HepG2 (cell line): ENCODE results near the gene PDP2.

Experiments
- CEBPB ChIP-seq: IDR thresholded peaks from 2 replicates; pipeline ENCODE4 v1.6.1; 2011; ENCODE audit warnings: low read depth, low read length, improper control_type of control experiment, borderline replicate concordance
- GABPA ChIP-seq, 2 experiments: IDR thresholded peaks; 2 replicates each; pipeline ENCODE4 v1.6.1; 2011 to 2016; ENCODE audit warnings: low read depth in 2 of 2, low read length in 1 of 2, missing biosample characterization in 1 of 2, missing genetic modification characterization in 1 of 2
- JUN ChIP-seq: sonication (generic); formaldehyde crosslinking; IDR thresholded peaks from 2 replicates; pipeline ENCODE4 v1.4.0; 2020; ENCODE audit warnings: mild to moderate bottlenecking, missing genetic modification reagents
- TCF7L2 ChIP-seq: IDR thresholded peaks from 2 replicates; pipeline ENCODE4 v1.6.1; 2011; ENCODE audit warnings: mild to moderate bottlenecking, low read depth, low read length, moderate library complexity
- ZBTB7A ChIP-seq: sonication (generic); formaldehyde crosslinking; IDR thresholded peaks from 2 replicates; pipeline ENCODE4 v1.8.0; 2022; ENCODE audit warnings: mild to moderate bottlenecking, missing genetic modification reagents
- TF ChIP-seq, protein P1 (sequence below): sonication (generic); formaldehyde crosslinking; IDR thresholded peaks from 2 replicates; pipeline ENCODE4 v1.4.0; 2020; ENCODE audit warnings: low read depth, missing genetic modification reagents
- TF ChIP-seq, protein P2 (sequence below), 2 experiments: sonication (generic) in 1 of 2; formaldehyde crosslinking in 1 of 2; IDR thresholded peaks; 2 replicates each; pipeline versions ENCODE4 v1.5.1 to v1.6.1; 2011 to 2020; ENCODE audit warnings: borderline replicate concordance in 1 of 2, low read depth in 1 of 2, low read length in 1 of 2, mild to moderate bottlenecking in 1 of 2, missing genetic modification reagents in 1 of 2, moderate library complexity in 1 of 2

DNA sequence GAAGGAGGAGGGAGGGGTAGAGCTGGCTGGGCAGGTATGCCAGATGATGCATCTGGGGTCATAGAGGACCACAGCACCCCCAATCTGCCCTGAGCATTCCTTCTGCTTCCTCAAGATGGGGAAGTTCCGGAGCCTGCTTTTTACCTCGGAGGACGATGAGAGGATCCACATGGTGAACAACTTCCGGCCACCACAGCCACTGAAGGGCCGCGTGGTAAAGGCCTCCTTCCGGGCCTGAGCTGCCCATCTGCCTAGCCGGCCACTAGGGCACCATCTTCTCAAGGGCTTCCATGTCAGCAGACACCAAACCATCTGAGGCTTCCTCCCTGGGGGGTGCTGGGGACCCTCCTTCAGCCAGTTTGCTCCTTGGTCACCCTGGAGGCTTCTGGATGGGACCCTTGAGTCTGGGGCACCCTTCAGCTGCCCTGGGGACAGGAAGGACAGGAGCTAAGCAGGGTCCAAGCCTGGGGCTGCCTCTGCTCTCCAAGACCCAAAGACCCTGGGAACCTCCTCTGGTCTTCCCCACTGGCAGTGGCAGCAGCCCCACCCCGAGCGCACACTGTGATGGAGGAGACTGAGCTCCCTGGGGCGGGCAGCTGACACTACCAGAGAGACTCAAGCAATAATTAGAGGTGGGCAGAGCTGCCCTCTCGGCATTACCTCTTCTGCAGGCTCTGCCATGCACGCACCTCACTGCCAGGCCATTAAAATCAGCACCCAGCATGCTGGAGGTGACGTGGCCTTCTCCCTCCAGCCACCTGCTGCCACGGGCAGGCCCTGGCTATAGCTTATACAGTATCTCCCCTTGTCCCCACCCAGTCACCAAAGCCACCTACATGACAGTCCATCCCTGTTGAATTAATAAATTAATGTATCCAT is 26.8 kb upstream of the PDP2 start:
- TF ChIP-seq, protein P1, sequence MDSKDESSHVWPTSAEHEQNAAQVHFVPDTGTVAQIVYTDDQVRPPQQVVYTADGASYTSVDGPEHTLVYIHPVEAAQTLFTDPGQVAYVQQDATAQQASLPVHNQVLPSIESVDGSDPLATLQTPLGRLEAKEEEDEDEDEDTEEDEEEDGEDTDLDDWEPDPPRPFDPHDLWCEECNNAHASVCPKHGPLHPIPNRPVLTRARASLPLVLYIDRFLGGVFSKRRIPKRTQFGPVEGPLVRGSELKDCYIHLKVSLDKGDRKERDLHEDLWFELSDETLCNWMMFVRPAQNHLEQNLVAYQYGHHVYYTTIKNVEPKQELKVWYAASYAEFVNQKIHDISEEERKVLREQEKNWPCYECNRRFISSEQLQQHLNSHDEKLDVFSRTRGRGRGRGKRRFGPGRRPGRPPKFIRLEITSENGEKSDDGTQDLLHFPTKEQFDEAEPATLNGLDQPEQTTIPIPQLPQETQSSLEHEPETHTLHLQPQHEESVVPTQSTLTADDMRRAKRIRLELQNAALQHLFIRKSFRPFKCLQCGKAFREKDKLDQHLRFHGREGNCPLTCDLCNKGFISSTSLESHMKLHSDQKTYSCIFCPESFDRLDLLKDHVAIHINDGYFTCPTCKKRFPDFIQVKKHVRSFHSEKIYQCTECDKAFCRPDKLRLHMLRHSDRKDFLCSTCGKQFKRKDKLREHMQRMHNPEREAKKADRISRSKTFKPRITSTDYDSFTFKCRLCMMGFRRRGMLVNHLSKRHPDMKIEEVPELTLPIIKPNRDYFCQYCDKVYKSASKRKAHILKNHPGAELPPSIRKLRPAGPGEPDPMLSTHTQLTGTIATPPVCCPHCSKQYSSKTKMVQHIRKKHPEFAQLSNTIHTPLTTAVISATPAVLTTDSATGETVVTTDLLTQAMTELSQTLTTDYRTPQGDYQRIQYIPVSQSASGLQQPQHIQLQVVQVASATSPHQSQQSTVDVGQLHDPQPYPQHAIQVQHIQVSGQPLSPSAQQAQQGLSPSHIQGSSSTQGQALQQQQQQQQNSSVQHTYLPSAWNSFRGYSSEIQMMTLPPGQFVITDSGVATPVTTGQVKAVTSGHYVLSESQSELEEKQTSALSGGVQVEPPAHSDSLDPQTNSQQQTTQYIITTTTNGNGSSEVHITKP: no peak
- TF ChIP-seq JUN (CRISPR knock-in tag) (no peak), GABPA (IDR thresholded peaks at IDR 0.05; ENCODE audit: low read depth, low read length) (no peak), GABPA (CRISPR knock-in tag; IDR thresholded peaks at IDR 0.05; ENCODE audit: low read depth) (no peak), ZBTB7A (CRISPR knock-in tag) (no peak), CEBPB (no peak), TCF7L2 (no peak)
- TF ChIP-seq, protein P2, sequence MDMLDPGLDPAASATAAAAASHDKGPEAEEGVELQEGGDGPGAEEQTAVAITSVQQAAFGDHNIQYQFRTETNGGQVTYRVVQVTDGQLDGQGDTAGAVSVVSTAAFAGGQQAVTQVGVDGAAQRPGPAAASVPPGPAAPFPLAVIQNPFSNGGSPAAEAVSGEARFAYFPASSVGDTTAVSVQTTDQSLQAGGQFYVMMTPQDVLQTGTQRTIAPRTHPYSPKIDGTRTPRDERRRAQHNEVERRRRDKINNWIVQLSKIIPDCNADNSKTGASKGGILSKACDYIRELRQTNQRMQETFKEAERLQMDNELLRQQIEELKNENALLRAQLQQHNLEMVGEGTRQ (IDR thresholded peaks at IDR 0.05; ENCODE audit: low read depth, low read length): no peak
- TF ChIP-seq, protein P2 (CRISPR knock-in tag; IDR thresholded peaks at IDR 0.05; ENCODE audit: borderline replicate concordance): no peak
